Mammary epithelial cell (primary cell): ENCODE results near the gene METTL1.

Experiments
- EZH2 ChIP-seq: IDR thresholded peaks from 2 replicates; pipeline ENCODE4 v1.6.1; 2012; ENCODE audit warnings: low read length, inconsistent platforms, borderline replicate concordance
- TF ChIP-seq, protein P1 (sequence below), 2 donors: IDR thresholded peaks in 1 of 2; conservative IDR thresholded peaks in 1 of 2; 2 replicates each; pipeline ENCODE4 v1.5.1; 2011 to 2012; ENCODE audit warnings: inconsistent platforms in 2 of 2, low read length in 2 of 2, mild to moderate bottlenecking in 2 of 2, control low read depth in 1 of 2, low read depth in 1 of 2; ENCODE audit not compliant: insufficient read depth in 1 of 2; ENCODE audit errors: extremely low read depth in 1 of 2

DNA sequence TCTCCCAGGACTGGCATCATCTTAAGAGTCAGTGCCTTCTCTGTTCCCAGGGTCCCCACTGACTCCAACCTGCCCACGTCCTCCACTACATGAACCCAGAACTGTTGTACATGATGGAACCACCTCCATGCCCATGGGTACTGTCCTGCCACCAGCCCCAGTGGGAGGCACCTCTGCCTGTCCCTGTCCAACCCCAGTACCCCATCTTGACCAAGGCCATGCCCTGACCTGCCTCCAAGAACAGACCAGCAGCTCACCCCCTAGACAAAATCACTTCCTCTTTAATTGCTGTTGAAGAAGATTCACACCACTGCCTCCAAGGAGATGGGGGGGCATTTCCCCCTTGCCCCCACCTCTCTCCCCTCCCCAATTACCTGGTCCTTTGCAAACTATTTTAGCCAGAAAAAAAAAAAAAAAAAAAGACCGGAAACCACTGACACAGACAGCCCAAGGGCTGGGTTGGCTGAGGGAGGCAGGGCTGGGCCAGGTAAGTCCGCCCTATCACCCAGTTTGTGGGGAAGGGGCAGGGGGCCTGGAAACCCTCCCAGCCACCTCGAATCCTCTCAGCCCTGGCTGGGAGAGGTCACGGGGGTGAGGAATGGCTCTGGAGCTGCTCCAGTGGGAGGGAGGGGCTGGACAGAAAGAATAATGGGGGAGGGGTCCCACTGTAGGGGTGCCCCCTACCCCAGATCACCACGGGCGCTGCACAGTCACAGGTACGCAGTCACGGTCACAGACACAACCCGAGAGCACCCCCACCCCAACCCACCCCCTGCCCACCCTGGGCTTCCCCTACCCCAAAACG, 46.8 kb downstream of the METTL1 start:
- TF ChIP-seq, protein P1, sequence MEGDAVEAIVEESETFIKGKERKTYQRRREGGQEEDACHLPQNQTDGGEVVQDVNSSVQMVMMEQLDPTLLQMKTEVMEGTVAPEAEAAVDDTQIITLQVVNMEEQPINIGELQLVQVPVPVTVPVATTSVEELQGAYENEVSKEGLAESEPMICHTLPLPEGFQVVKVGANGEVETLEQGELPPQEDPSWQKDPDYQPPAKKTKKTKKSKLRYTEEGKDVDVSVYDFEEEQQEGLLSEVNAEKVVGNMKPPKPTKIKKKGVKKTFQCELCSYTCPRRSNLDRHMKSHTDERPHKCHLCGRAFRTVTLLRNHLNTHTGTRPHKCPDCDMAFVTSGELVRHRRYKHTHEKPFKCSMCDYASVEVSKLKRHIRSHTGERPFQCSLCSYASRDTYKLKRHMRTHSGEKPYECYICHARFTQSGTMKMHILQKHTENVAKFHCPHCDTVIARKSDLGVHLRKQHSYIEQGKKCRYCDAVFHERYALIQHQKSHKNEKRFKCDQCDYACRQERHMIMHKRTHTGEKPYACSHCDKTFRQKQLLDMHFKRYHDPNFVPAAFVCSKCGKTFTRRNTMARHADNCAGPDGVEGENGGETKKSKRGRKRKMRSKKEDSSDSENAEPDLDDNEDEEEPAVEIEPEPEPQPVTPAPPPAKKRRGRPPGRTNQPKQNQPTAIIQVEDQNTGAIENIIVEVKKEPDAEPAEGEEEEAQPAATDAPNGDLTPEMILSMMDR (conservative IDR thresholded peaks at IDR 0.05 in 1 of 2, IDR thresholded peaks at IDR 0.05 in 1 of 2; ENCODE audit: extremely low read depth in 1 of 2, insufficient read depth in 1 of 2, low read depth in 1 of 2, low read length in 2 of 2): no peak
- no peak for TF ChIP-seq EZH2
